GM18519 (cell line): ENCODE results near the gene ZNF442.
"Not testable (repeated sequence)": the region's sequence is repeated elsewhere in the genome, so short reads cannot be mapped to it uniquely, and the experiment has no call there.

Source experiments
- ATAC-seq: cut with Tn5 transposase; IDR thresholded peaks from one replicate; pipeline ENCODE4 v1.9.1; 2021; ENCODE audit warnings: mild to moderate bottlenecking, moderate library complexity; ENCODE audit not compliant: unreplicated experiment, low FRiP score

Gene ZNF442

DNA sequence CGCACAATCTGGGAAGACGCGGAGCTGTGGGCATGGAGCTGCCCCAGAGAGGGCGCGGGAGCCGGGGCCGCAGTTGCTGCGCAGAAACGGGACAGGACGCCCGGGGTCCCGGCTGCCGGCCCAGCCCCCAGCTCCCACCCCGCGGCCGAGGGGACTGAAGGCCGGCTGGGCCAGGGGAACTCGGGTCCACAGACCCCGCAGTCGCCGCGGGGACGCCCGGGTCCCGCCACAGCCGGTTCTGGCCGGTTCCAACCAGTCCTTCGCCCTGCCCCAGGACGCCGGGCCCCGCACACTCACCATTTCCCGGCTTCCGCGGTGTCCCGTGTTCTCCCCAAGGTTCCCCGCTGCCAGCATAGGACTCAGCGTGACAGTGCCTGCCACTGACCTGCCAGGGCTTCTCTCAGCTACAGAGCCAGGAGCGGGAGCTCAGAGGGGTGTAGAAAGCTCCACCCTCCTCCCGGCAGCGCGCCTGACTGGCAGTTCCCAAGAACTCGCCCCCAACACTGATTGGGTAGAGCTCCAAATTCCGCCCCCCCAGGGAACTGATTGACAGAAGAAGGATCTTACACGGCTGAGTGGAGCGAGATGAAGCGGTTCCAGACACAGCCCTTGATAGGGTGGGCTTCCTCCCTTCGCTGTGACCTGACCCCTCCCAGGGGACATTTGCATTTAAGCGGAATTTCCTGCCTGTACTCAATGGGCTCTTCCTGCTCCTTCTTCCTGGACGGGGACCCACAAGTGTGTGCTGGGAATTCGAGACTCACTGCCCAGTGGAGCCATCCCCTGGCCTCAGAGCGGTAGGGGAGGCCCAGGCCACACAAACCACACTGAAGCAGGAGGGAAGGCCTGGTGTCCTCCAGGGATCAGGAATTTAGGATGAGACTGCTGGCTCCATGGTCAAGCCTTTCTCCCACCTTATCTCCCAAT, at the start of gene ZNF442:
TSS of gene ZNF442 (minus strand) at position 448 of the 927 bp plus-strand sequence. CDS start 2,052 bp downstream, outside the sequence.
- ATAC-seq: peak; percentile 58

DNA sequence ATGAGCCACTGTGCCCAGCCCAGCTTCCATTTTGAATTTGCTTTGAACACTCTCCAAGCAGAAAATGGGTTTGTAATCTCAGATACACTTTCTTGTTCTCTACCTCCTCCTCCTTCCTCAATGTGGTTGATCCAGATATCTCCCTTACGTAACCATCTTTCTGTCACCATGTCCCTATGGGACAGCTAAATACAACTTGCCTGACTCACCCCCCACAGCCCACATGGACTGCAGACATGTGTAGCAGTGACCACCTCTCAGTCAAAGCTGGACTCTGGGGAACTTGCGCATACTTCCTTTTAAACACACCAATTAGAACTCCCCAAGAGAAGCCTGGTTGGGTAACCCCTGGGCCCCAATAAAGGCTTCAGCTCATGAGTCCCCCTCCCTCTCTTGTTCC, 46.4 kb upstream of the ZNF442 start:
- ATAC-seq: no peak

DNA sequence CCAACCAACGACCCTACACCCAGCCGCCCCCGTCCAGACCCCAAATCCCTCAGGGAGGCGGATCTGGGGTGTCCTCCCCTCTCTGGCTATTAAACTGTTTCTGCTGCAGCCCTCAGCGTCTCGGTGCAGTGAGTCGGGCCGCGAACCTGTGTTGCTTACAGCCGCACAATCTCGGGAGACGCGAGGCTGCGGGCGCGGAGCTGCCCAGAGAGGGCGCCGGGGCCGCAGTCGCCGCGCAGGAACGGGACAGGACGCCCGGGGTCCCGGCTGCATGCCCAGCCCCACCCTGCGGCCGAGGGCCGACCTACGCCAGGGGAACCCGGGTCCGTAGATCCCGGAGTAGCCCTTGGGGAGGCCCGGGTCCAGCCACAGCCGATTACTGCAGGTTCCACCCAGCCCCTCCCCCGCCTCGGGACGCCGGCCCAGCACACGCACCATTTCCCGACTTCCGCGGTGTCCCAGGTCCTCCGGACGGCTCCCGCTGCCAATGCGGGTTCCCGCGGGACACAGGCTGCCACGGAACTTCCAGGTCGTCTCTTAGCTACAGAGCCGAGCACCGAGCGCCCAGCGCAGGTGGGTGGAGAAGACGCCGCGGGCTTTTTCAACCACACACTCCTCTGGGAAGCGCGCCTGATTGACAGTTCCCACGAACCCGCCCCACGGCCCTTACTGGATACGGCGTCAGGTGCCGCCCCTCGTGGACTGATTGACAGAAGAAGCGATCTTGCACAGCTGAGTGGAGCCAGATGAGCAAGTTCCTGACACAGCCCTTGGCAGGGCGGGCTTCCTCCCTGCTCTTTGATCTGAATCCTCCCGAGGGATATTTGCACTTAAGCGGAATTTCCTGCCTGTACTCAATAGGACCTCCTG, 35.4 kb upstream of the ZNF442 start, which contains the start of gene ZNF799:
TSS of gene ZNF799 (minus strand) at position 639 of the 870 bp plus-strand sequence. CDS start at position 438, 201 bp downstream.
- ATAC-seq: peak; percentile 74

DNA sequence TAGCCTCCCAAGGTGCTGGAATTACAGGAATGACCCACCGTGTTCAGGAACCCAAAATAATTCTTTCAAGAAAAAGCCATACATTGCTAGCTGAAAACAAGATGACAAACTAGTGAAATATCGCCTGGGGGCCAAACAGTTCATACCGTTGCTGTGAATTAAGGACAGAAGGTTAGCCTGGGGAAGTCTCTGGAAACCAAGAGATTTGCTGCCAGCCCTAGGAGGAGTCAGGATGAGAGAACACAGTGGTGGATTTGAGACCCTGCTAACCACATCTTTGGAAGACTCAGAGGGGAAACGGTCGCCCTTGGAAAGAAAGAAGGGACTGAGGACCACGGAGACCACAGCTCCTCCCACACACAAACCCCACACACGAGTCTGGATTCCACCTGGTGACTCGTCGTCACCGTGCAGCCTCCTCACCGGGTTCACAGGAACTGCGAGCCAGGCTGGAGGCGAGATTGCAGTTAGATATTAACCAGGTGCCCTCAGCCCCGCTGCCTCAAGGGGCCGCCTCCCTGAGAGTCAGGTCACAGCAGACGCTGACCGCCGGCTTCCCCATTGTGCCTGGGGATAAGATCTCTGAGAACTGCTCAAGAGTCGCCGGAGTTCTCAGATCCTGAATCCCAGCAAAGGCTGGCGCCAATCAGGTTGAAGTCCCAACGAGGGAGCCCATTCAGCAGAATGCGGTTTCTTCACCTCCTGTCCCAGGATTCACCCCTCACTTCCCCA, 34.6 kb upstream of the ZNF442 start:
- not testable (repeated sequence) for ATAC-seq

- ATAC-seq: not testable (repeated sequence)
Measured at GRCh38 chr19:12391148-12391547, 25.7 kb upstream of the ZNF442 start.

DNA sequence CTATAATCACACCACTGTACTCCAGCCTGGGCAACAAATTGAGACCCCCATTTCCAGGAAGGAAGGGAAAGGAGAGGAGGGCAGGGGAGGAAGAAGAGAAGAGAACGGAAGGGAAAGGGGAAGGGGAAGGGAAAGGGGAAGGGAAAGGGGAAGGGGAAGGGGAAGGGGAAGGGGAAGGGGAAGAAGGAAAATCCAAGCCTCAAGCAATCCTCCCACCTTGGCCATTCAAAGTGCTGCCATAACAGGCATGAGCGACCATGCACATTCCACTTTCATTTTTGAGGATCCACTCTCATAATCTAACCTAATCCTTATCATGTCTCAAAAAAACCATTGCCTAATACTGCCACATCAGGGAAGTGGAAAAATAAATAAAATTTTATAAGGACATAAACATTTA, 20.9 kb upstream of the ZNF442 start:
- not testable (repeated sequence) for ATAC-seq

GRCh38 chr19:12380444-12380737, 14.9 kb upstream of the ZNF442 start:
- ATAC-seq: no peak

DNA sequence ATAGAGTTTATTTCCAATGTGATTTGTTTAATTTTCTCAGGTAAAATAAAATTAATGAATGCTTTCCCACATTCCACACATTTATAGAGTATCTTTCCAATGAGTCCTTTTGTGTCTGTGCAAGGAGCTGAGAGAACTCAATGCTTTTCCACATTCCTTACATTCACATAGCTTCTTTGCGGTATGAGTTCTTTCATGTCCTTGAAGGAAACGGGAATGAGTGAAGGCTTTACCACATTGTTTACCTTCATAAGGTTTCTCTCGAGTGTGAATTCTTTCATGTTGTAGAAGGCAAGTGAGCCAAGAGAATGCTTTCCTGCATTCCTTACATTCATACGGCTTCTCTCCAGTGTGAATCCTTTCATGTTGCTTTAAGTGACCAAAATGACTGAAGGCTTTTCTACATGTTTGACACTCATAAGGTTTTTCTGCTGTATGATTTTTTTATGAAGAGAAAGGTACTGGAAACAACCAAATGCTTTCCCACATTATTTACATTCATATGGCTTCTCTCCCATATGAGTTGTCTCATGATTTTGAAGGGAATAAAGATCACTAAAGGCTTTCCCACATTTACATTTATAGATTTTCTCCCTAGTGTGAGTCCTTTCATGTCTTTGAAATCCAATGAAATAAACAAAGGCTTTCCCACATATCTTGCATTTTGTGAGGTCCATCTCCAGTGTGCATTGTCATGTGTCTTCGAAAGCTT, 14.4 kb upstream of the ZNF442 start:
- no peak for ATAC-seq

DNA sequence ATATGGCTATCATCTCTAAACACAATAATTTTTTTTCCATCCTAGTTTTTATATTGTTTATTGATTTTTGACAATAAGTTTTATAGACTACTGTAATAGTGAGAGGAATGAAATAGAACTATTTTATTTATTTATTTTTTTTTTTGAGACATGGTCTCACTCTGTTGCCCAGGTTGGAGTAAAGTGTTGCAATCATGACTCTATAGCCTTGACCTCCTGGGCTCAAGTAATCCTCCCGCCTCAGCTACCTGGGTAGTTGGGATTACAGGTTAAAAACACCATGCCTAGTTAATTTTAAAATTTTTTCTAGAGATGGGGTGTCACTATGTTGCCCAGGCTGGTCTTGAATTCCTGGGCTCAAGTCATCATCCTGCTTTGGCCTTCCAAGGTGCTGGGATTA, 8.5 kb upstream of the ZNF442 start:
- no peak for ATAC-seq

GRCh38 chr19:12364391-12365235, 870 bp downstream of the ZNF442 start:
- ATAC-seq: no peak

- not testable (repeated sequence) for ATAC-seq
Measured at GRCh38 chr19:12362236-12362635, 3.2 kb downstream of the ZNF442 start.

DNA sequence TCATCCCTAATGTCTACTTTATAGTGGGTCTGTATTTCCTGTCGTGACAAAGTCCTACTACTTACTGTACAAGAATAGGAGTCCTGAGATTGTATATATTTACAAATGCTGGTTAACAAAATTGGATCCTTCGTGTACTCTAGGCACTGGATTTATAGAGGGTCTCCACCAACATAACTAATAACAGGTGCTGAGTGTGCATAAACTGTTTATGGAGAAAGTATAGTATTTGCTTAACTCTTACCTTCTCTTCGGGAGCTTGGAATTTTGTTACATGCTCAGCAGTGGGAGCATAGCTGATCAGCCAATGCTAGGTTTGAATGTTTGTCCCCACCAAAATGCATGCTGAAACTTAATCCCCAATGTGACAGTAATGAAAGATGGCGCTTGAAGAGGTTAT, 12.1 kb downstream of the ZNF442 start:
- ATAC-seq: no peak

DNA sequence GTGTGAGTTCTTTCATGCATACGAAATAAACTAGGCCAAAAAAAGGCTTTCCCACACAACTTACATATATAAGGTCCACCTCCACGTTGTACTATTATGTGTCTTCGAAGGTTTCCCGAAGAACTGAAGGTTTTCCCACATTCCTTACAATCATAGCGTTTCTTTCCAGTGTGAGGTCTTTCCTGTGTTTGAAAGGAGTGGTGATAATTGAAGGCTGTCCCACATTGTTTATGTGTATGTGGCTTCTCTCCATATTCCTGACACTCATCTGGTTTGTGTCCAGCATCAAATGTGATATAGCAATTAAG, 14.6 kb downstream of the ZNF442 start:
- no peak for ATAC-seq

GRCh38 chr19:12350185-12350889, 15.1 kb downstream of the ZNF442 start:
- ATAC-seq: no peak

- ATAC-seq: no peak
Measured at GRCh38 chr19:12346896-12347295, 18.6 kb downstream of the ZNF442 start.

- ATAC-seq: no peak
Measured at GRCh38 chr19:12345197-12345596, 20.3 kb downstream of the ZNF442 start.

GRCh38 chr19:12333162-12334159, 32.0 kb downstream of the ZNF442 start, which contains the start of gene ZNF563:
Gene ZNF563, minus strand, starts transcription at chr19:12333633. Its CDS starts 151 bp downstream, at chr19:12333482.
- peak; percentile 75 for ATAC-seq
